Tibial nerve (tissue), 4 donors: ENCODE data around the gene MISP. TPM values are rescaled to one million over a fixed set of nuclear protein-coding genes. Genes with fewer than 3 reads are reported as not detected.
A peak's percentile ranks its signal among the peaks of the same experiment; 100 is the strongest.

Source experiments
- DNase-seq, 2 donors: peaks; one replicate each; pipeline ENCODE4 v3.0.0-alpha.2; 2019; ENCODE audit warnings: low spot score in 2 of 2
- H3K27ac ChIP-seq, 4 donors: fragments of 200-600 bp; sonication (generic) in 3 of 4; one replicate each; pipeline ENCODE4 v1.5.1; 2017 to 2019; ENCODE audit warnings: mild to moderate bottlenecking in 1 of 4
- H3K27me3 ChIP-seq, 2 donors: fragments of 200-600 bp; sonication (generic) in 1 of 2; one replicate each; pipeline versions ENCODE4 v1.5.1 to v1.6.0; 2017 to 2019
- H3K36me3 ChIP-seq, 3 donors: fragments of 200-600 bp; sonication (generic); one replicate each; pipeline ENCODE4 v1.5.1; 2018 to 2019
- H3K4me1 ChIP-seq, 4 donors: fragments of 200-600 bp; sonication (generic) in 3 of 4; one replicate each; pipeline ENCODE4 v1.5.1; 2017 to 2019
- H3K4me3 ChIP-seq, 4 donors: fragments of 200-600 bp; sonication (generic) in 3 of 4; one replicate each; pipeline ENCODE4 v1.5.1; 2017 to 2019; ENCODE audit warnings: mild to moderate bottlenecking in 1 of 4, moderate library complexity in 1 of 4
- H3K9me3 ChIP-seq, 4 donors: fragments of 200-600 bp; sonication (generic) in 3 of 4; one replicate each; pipeline ENCODE4 v1.5.1; 2017 to 2019
- EP300 ChIP-seq, 2 donors: sonication (generic); formaldehyde crosslinking; IDR thresholded peaks; one replicate each; pipeline ENCODE4 v1.6.1; 2017; ENCODE audit warnings: antibody characterized with exemption in 2 of 2, mild to moderate bottlenecking in 1 of 2
- POLR2A ChIP-seq, 2 donors: fragments of 450-650 bp; IDR thresholded peaks; one replicate each; pipeline ENCODE4 v1.6.1; 2017; ENCODE audit warnings: antibody characterized with exemption in 2 of 2, mild to moderate bottlenecking in 2 of 2, moderate library complexity in 2 of 2
- WGBS, 2 donors: methylation state at CpG; one replicate each; pipeline ENCODE4 v1.1.5; 2018; 5-methylcytosine and 5-hydroxymethylcytosine counted together
- total RNA-seq, 4 donors: library from RNA; depleted of rRNA; stranded (reverse); fragments of >200 nt; gene quantifications; one replicate each; pipeline ENCODE4 v1.1.0, GENCODE V29; 2016
- TF ChIP-seq, protein P1 (sequence below), 5 experiments: fragments of 200-600 bp in 3 of 5; fragments of 450-650 bp in 2 of 5; sonication (generic) in 3 of 5; IDR thresholded peaks; one replicate each; pipeline ENCODE4 v1.5.1; 2016 to 2019; ENCODE audit warnings: antibody characterized with exemption in 5 of 5, mild to moderate bottlenecking in 3 of 5, moderate library complexity in 2 of 5

The MISP gene
- total RNA-seq, 4 donors from 2014 or later, result 0.20 to 0.30 TPM; not detected in 2

DNA sequence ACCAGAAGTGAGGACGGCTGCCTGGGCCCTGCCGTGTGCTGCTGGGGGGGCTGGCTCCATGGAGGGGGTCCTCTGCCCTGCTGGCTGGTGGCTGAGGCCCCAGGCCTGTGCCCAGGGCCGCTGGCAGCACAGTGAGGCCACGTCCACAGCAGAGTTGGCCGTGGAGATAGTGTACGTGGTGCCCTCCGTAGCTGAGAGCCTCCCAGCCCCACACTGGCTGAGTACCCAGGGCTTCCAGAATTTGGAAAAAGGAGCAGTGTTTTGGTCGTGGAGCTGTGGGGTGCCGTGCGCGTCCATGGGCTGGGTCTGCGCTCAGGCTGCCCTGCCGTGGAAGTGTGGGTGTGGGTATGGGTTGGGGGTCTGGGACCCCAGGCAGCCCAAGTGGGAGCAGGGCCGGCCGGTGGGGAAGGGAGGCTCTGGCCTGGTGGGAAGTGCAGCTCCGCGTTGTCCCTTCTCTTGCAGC is 52.2 kb downstream of the MISP start:
- 65 to 72% methylated on average over 7 to 13 of the region's 17 CpGs for WGBS, 2 donors
- H3K9me3 ChIP-seq, result no peaks in the 10 kb centered on the region
- TF ChIP-seq EP300 (IDR thresholded peaks at IDR 0.05) (no peak), POLR2A (IDR thresholded peaks at IDR 0.05) (no peak)
- TF ChIP-seq, protein P1, sequence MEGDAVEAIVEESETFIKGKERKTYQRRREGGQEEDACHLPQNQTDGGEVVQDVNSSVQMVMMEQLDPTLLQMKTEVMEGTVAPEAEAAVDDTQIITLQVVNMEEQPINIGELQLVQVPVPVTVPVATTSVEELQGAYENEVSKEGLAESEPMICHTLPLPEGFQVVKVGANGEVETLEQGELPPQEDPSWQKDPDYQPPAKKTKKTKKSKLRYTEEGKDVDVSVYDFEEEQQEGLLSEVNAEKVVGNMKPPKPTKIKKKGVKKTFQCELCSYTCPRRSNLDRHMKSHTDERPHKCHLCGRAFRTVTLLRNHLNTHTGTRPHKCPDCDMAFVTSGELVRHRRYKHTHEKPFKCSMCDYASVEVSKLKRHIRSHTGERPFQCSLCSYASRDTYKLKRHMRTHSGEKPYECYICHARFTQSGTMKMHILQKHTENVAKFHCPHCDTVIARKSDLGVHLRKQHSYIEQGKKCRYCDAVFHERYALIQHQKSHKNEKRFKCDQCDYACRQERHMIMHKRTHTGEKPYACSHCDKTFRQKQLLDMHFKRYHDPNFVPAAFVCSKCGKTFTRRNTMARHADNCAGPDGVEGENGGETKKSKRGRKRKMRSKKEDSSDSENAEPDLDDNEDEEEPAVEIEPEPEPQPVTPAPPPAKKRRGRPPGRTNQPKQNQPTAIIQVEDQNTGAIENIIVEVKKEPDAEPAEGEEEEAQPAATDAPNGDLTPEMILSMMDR (IDR thresholded peaks at IDR 0.05), result no peak
- no peak for DNase-seq
- H3K4me1 ChIP-seq, result peaks cover 9 to 71% (median 51%) of the 10 kb centered on the region in 4 donors
- no peaks in the 10 kb centered on the region for H3K27me3 ChIP-seq
- H3K36me3 ChIP-seq, result peaks cover 15 to 61% (median 42%) of the 10 kb centered on the region in 3 donors
- H3K27ac ChIP-seq, result no peak overlapping the region
- peak overlapping the region in 1 of 4 donors; percentile 15 for H3K4me3 ChIP-seq

DNA sequence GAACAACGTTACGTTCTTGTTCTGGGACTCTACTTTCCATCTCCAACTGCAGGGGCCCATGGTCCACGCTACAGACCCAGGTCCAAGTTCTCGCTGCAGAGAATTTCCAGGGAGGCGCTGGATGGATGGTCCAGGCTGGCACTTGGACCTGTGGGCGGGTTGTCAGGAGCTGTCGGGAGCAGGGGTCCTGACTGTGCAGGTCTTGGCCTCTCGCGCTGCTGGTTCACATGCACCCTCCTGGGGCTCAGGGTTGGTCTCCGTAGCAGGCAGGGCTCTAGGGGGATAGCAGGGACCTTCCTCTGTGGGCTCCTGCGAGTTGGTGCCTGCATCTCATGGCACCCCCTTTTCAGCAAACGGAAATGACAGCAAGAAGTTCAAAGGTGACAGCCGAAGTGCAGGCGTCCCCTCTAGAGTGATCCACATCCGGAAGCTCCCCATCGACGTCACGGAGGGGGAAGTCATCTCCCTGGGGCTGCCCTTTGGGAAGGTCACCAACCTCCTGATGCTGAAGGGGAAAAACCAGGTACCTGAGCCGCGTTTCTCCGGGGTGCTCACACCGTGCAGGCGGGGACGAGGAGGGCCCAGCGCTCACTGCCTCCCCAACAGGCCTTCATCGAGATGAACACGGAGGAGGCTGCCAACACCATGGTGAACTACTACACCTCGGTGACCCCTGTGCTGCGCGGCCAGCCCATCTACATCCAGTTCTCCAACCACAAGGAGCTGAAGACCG is 52.9 kb downstream of the MISP start:
- no peaks in the 10 kb centered on the region for H3K27me3 ChIP-seq
- H3K27ac ChIP-seq, result no peak overlapping the region
- H3K9me3 ChIP-seq, result no peaks in the 10 kb centered on the region
- peaks cover 15 to 68% (median 48%) of the 10 kb centered on the region in 3 donors for H3K36me3 ChIP-seq
- peaks cover 9 to 65% (median 47%) of the 10 kb centered on the region in 4 donors for H3K4me1 ChIP-seq
- no peak for TF ChIP-seq EP300 (IDR thresholded peaks at IDR 0.05)
- no peak for TF ChIP-seq POLR2A (IDR thresholded peaks at IDR 0.05)
- TF ChIP-seq, protein P1 (IDR thresholded peaks at IDR 0.05), result no peak
- no peak for DNase-seq
- 82 to 83% methylated on average over 24 to 31 of the region's 31 CpGs for WGBS, 2 donors
- H3K4me3 ChIP-seq, result no peak overlapping the region

DNA sequence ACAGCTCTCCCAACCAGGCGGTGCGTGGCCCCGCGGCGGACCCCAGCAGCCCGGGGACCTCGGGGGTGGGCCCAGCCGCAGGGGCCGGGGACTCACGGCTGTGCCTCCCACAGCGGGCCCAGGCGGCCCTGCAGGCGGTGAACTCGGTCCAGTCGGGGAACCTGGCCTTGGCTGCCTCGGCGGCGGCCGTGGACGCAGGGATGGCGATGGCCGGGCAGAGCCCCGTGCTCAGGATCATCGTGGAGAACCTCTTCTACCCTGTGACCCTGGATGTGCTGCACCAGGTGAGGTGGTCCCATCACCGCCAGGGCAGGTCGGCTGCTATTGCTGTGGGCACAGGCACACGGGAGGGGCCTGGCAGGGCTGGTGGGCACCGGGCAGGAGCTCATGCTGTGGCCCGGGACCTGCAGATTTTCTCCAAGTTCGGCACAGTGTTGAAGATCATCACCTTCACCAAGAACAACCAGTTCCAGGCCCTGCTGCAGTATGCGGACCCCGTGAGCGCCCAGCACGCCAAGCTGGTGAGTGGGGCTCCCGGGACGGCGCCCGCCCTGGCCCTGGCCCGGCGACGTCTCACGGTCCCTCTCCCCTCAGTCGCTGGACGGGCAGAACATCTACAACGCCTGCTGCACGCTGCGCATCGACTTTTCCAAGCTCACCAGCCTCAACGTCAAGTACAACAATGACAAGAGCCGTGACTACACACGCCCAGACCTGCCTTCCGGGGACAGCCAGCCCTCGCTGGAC is 53.7 kb downstream of the MISP start:
- H3K36me3 ChIP-seq, result peaks cover 15 to 76% (median 55%) of the 10 kb centered on the region in 3 donors
- peaks cover 9 to 57% (median 39%) of the 10 kb centered on the region in 4 donors for H3K4me1 ChIP-seq

DNA sequence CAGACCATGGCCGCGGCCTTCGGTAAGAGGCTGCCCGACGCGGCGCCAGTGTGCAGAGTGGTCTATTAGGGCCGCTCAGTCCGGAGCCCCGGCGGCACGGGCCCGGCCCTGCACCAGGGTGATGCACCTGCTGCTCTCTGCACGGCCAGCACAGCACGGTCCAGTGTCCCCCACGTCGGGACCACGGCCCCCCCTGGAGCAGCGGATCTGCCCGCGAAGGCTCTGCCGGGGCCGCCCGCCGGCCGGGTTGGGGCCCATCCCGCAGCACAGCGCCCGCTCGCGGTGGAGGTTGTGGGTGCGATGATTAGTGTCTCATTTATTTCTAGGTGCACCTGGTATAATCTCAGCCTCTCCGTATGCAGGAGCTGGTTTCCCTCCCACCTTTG is 54.2 kb downstream of the MISP start:
- peaks cover 15 to 79% (median 61%) of the 10 kb centered on the region in 3 donors for H3K36me3 ChIP-seq
- peaks cover 9 to 52% (median 34%) of the 10 kb centered on the region in 4 donors for H3K4me1 ChIP-seq
- WGBS, 2 donors, result 87 to 93% methylated on average over 24 to 30 of the region's 33 CpGs
- no peak for DNase-seq
- H3K4me3 ChIP-seq, result no peak overlapping the region
- no peak overlapping the region for H3K27ac ChIP-seq
- H3K9me3 ChIP-seq, result no peaks in the 10 kb centered on the region
- H3K27me3 ChIP-seq, result no peaks in the 10 kb centered on the region
- TF ChIP-seq POLR2A (IDR thresholded peaks at IDR 0.05) (no peak), EP300 (IDR thresholded peaks at IDR 0.05) (no peak)
- TF ChIP-seq, protein P1 (IDR thresholded peaks at IDR 0.05), result no peak

More for the DNA sequence above, 53.7 kb downstream of the MISP start:
- WGBS, 2 donors, result 90 to 91% methylated on average over 24 to 45 of the region's 53 CpGs
- Histone ChIP-seq H3K27ac (no peak overlapping the region), H3K4me3 (no peak overlapping the region), H3K27me3 (no peaks in the 10 kb centered on the region), H3K9me3 (no peaks in the 10 kb centered on the region)
- TF ChIP-seq EP300 (IDR thresholded peaks at IDR 0.05), result no peak
- TF ChIP-seq, protein P1 (IDR thresholded peaks at IDR 0.05), result no peak
- no peak for DNase-seq
